HEK293 (cell line): ENCODE data around the gene ENHO.

Experiments used
- MYNN ChIP-seq: fragments of 450-650 bp; formaldehyde crosslinking; IDR thresholded peaks from 2 replicates; pipeline ENCODE4 v1.5.1; 2016; ENCODE audit warnings: missing biosample characterization, missing genetic modification characterization, borderline replicate concordance
- ZEB2 ChIP-seq: fragments of 450-650 bp; formaldehyde crosslinking; IDR thresholded peaks from 2 replicates; pipeline ENCODE4 v1.5.1; 2016; ENCODE audit warnings: missing biosample characterization, missing genetic modification characterization
- ZNF211 ChIP-seq: fragments of 450-650 bp; formaldehyde crosslinking; IDR thresholded peaks from 2 replicates; pipeline ENCODE4 v1.5.1; 2016; ENCODE audit warnings: low read depth, missing biosample characterization, missing genetic modification characterization
- ZNF274 ChIP-seq, 2 experiments: fragments of 200-500 bp in 1 of 2; fragments of 450-650 bp in 1 of 2; sonication (Bioruptor generic) in 1 of 2; formaldehyde crosslinking in 1 of 2; IDR thresholded peaks; 2 replicates each; pipeline versions ENCODE4 v1.5.1 to v1.6.1; 2014 to 2016; ENCODE audit warnings: borderline replicate concordance in 1 of 2, inconsistent platforms in 1 of 2, low read length in 1 of 2, missing biosample characterization in 1 of 2, missing genetic modification characterization in 1 of 2
- ZNF555 ChIP-seq: fragments of 450-650 bp; formaldehyde crosslinking; conservative IDR thresholded peaks from 2 replicates; pipeline ENCODE4 v1.5.1; 2017; ENCODE audit warnings: missing biosample characterization, mild to moderate bottlenecking, missing genetic modification characterization, inconsistent platforms
- ZNF610 ChIP-seq: fragments of 450-650 bp; formaldehyde crosslinking; IDR thresholded peaks from 2 replicates; pipeline ENCODE4 v1.5.1; 2016; ENCODE audit warnings: missing biosample characterization, missing genetic modification characterization, borderline replicate concordance
- ZNF654 ChIP-seq: fragments of 450-650 bp; formaldehyde crosslinking; IDR thresholded peaks from 2 replicates; pipeline ENCODE4 v1.5.1; 2016; ENCODE audit warnings: low read depth, missing biosample characterization, missing genetic modification characterization
- ZNF701 ChIP-seq: fragments of 450-650 bp; formaldehyde crosslinking; IDR thresholded peaks from 2 replicates; pipeline ENCODE4 v1.5.1; 2016; ENCODE audit warnings: missing biosample characterization, missing genetic modification characterization
- TF ChIP-seq, protein P1 (sequence below): fragments of 450-650 bp; formaldehyde crosslinking; IDR thresholded peaks from 2 replicates; pipeline ENCODE4 v1.5.1; 2017; ENCODE audit warnings: missing biosample characterization, mild to moderate bottlenecking, missing genetic modification characterization, moderate library complexity
- TF ChIP-seq, protein P2 (sequence below): fragments of 450-650 bp; formaldehyde crosslinking; IDR thresholded peaks from 2 replicates; pipeline ENCODE4 v1.5.1; 2016; ENCODE audit warnings: missing biosample characterization, missing genetic modification characterization
- TF ChIP-seq, protein P3 (sequence below): sonication (generic); formaldehyde crosslinking; IDR thresholded peaks from 2 replicates; pipeline ENCODE4 v1.8.1; 2022; ENCODE audit warnings: mild to moderate bottlenecking, moderate library complexity, missing genetic modification reagents
- TF ChIP-seq, protein P4 (sequence below): fragments of 450-650 bp; formaldehyde crosslinking; IDR thresholded peaks from 2 replicates; pipeline ENCODE4 v1.5.1; 2016; ENCODE audit warnings: missing biosample characterization, missing genetic modification characterization, low read depth

DNA sequence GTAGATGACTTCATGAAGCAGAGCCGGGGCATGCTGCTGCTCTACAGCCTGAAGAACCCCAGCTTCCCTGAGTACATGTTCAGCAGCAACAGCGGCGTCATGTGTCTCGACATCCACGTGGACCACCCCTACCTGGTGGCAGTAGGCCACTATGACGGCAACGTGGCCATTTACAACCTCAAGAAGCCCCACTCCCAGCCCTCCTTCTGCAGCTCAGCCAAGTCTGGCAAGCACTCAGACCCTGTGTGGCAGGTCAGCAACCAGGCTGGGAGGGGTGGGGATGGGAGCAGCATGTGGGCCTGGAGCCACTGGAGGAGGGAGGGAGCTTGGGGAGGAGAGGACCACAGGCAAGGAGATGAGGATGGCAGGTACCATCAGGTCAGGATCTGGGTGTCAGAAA, 16.2 kb downstream of the ENHO start:
- no peak for TF ChIP-seq ZNF555
- TF ChIP-seq, protein P1, sequence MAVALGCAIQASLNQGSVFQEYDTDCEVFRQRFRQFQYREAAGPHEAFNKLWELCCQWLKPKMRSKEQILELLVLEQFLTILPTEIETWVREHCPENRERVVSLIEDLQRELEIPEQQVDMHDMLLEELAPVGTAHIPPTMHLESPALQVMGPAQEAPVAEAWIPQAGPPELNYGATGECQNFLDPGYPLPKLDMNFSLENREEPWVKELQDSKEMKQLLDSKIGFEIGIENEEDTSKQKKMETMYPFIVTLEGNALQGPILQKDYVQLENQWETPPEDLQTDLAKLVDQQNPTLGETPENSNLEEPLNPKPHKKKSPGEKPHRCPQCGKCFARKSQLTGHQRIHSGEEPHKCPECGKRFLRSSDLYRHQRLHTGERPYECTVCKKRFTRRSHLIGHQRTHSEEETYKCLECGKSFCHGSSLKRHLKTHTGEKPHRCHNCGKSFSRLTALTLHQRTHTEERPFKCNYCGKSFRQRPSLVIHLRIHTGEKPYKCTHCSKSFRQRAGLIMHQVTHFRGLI (tag by site-specific recombination) = no peak
- TF ChIP-seq, protein P2, sequence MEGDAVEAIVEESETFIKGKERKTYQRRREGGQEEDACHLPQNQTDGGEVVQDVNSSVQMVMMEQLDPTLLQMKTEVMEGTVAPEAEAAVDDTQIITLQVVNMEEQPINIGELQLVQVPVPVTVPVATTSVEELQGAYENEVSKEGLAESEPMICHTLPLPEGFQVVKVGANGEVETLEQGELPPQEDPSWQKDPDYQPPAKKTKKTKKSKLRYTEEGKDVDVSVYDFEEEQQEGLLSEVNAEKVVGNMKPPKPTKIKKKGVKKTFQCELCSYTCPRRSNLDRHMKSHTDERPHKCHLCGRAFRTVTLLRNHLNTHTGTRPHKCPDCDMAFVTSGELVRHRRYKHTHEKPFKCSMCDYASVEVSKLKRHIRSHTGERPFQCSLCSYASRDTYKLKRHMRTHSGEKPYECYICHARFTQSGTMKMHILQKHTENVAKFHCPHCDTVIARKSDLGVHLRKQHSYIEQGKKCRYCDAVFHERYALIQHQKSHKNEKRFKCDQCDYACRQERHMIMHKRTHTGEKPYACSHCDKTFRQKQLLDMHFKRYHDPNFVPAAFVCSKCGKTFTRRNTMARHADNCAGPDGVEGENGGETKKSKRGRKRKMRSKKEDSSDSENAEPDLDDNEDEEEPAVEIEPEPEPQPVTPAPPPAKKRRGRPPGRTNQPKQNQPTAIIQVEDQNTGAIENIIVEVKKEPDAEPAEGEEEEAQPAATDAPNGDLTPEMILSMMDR (tag by site-specific recombination) = no peak
- TF ChIP-seq ZNF610 (tag by site-specific recombination) = no peak
- no peak for TF ChIP-seq MYNN (tag by site-specific recombination)
- TF ChIP-seq, protein P3, sequence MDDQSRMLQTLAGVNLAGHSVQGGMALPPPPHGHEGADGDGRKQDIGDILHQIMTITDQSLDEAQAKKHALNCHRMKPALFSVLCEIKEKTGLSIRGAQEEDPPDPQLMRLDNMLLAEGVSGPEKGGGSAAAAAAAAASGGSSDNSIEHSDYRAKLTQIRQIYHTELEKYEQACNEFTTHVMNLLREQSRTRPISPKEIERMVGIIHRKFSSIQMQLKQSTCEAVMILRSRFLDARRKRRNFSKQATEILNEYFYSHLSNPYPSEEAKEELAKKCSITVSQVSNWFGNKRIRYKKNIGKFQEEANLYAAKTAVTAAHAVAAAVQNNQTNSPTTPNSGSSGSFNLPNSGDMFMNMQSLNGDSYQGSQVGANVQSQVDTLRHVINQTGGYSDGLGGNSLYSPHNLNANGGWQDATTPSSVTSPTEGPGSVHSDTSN (CRISPR knock-in tag) = no peak
- TF ChIP-seq ZNF654 (tag by site-specific recombination) = no peak
- TF ChIP-seq ZNF274 (IDR thresholded peaks at IDR 0.05; ENCODE audit: low read length) = no peak
- no peak for TF ChIP-seq ZNF274 (tag by site-specific recombination; IDR thresholded peaks at IDR 0.05; ENCODE audit: borderline replicate concordance)
- TF ChIP-seq ZNF211 (tag by site-specific recombination) = no peak
- TF ChIP-seq, protein P4, sequence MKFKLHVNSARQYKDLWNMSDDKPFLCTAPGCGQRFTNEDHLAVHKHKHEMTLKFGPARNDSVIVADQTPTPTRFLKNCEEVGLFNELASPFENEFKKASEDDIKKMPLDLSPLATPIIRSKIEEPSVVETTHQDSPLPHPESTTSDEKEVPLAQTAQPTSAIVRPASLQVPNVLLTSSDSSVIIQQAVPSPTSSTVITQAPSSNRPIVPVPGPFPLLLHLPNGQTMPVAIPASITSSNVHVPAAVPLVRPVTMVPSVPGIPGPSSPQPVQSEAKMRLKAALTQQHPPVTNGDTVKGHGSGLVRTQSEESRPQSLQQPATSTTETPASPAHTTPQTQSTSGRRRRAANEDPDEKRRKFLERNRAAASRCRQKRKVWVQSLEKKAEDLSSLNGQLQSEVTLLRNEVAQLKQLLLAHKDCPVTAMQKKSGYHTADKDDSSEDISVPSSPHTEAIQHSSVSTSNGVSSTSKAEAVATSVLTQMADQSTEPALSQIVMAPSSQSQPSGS = no peak
- TF ChIP-seq ZNF701 (tag by site-specific recombination) = no peak
- TF ChIP-seq ZEB2 (tag by site-specific recombination) = no peak
